Esophagus muscularis mucosa (tissue), 4 donors: Measurements from ENCODE around the gene BICRA.

Experiments used
- EP300 ChIP-seq: sonication (generic); formaldehyde crosslinking; IDR thresholded peaks from one replicate; pipeline ENCODE4 v1.6.1; 2017; ENCODE audit warnings: antibody characterized with exemption
- POLR2A ChIP-seq: fragments of 450-650 bp; IDR thresholded peaks from one replicate; pipeline ENCODE4 v1.6.1; 2017; ENCODE audit warnings: antibody characterized with exemption, moderate library complexity, mild to moderate bottlenecking, low read depth
- POLR2AphosphoS5 ChIP-seq, 2 donors: sonication (generic); formaldehyde crosslinking; IDR thresholded peaks; one replicate each; pipeline ENCODE4 v1.6.1; 2017; ENCODE audit warnings: antibody characterized with exemption in 2 of 2
- TF ChIP-seq, protein P1 (sequence below), 3 experiments: fragments of 200-600 bp in 2 of 3; fragments of 450-650 bp in 1 of 3; sonication (generic) in 2 of 3; IDR thresholded peaks; one replicate each; pipeline ENCODE4 v1.5.1; 2017 to 2019; ENCODE audit warnings: antibody characterized with exemption in 3 of 3, mild to moderate bottlenecking in 2 of 3, moderate library complexity in 1 of 3

- TF ChIP-seq, protein P1, sequence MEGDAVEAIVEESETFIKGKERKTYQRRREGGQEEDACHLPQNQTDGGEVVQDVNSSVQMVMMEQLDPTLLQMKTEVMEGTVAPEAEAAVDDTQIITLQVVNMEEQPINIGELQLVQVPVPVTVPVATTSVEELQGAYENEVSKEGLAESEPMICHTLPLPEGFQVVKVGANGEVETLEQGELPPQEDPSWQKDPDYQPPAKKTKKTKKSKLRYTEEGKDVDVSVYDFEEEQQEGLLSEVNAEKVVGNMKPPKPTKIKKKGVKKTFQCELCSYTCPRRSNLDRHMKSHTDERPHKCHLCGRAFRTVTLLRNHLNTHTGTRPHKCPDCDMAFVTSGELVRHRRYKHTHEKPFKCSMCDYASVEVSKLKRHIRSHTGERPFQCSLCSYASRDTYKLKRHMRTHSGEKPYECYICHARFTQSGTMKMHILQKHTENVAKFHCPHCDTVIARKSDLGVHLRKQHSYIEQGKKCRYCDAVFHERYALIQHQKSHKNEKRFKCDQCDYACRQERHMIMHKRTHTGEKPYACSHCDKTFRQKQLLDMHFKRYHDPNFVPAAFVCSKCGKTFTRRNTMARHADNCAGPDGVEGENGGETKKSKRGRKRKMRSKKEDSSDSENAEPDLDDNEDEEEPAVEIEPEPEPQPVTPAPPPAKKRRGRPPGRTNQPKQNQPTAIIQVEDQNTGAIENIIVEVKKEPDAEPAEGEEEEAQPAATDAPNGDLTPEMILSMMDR (IDR thresholded peaks at IDR 0.05): no peak
- TF ChIP-seq POLR2A (no peak), EP300 (no peak), POLR2AphosphoS5 (IDR thresholded peaks at IDR 0.05) (no peak)
Measured at GRCh38 chr19:47601180-47601904, 7.6 kb upstream of the BICRA start.
